GM19452 (cell line): Measurements from ENCODE around the gene TOP2A.
"Not testable (repeated sequence)": the region's sequence is repeated elsewhere in the genome, so short reads cannot be mapped to it uniquely, and the experiment has no call there.

Experiments
- ATAC-seq: cut with Tn5 transposase; IDR thresholded peaks from one replicate; pipeline ENCODE4 v1.9.1; 2021; ENCODE audit not compliant: unreplicated experiment

TOP2A gene

DNA sequence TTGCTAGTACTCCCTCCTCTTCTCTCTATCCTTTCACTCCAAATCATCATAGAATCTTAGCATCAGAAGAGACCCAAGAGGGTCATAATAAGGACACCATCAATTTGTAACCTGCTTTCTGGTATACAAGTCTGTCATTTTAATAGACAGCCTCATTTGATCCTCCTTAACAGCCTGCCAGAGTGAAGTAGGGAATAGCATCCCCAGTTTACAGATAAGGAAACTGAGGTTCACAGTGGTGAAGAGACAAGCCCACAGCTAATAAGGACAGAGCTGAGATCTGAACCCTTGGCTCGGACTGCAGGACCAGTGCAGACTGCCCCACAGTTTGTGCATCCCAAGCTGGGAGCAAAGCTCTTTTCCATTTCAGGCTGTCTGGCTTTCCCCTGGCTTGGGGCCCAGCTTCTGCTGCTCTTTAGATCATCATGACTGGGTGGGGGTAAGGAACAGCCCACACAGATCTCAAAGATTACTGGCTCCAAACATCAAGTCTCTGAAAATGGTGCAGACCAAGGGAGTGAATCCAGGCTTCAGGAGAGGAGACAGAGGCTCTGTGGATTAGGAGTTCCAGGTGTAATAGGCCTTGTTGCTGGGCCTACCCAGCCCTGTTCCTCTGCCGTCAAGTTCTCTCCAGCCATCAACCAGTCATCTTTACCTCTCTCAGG lies 15.3 kb upstream of the TOP2A start:
- ATAC-seq: no peak

DNA sequence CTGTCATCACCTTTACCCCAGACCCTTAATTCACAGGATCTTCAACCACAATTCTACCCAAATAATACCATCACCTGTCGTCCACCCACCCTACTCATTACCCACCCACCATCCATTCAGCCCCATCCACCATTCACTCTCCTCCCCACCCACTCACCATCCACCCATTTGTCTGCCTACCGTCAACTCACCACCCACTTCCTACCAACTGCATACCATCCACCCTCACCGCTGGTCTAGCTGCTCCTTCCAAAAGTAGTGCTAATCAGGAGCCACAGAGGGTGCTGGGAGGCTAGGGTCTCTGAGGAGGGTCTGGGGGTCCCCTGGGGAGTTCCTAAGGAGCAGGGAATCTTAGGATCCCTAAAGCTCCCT lies 13.5 kb upstream of the TOP2A start:
- no peak for ATAC-seq

DNA sequence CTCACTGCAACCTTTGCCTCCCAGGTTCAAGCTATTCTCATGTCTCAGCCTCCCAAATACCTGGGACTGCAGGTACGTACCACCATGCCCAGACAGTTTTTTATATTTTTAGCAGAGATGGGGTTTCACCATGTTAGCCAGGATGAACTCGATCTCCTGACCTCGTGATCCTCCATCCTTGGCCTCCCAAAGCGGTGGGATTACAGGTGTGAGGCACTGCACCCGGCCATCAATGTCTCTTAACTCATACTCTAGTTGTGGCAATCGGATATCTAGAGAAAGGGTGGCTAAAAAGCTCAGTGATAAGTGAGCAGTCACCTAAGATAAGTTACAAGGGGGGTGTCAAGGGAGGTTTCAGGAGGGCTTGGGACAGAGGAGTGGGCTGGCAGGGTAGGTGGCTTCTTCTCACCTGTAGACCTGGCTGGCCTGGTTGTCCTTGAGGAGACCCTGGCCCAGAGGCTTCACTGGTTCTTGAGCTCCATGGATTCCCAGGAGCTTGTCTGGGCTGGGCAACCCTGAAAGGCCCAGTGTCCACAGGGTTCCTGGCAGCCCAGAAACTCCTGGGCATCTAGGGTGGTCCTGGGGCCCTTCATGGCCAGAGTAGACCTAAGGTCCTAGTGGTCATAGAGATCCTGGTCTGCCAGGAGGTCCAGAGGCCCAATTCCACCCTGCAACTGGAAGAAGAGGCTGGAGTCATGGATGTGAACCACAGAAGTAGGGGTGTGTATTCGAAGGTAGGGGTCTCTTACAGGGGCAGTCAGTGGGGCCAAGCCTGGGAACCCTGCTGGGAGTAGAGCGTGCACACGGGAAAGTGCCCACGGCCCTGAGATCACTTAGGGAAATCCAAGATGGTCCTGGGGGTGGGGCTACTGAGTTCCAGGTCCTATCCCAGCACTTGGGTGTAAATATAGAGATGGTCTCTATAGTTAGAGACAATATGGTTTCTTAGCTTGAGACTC lies 12.9 kb upstream of the TOP2A start:
- no peak for ATAC-seq

DNA sequence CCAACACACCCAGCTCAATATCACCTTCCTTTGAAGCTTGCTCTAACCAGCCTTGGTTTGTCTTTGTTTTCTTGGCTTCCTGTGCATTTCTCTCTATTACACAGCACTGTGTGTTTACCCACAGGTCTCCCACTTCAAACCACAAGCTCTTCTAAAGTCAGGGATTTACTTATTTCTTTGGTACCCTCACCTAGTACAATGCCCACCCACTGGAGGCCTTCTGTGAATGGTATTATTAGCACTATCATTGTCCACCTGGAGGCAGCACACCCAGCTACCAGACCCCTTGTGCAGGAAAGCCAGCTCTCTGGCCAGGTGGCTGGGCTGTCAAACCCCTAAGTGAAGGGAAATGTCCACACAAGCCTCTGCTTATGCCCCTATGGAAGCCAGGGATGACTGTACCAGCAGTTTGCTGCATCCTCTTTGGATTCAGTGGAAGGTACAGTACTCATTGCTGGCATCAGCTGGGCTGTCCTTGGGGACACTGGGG lies 9.4 kb upstream of the TOP2A start:
- no peak for ATAC-seq

DNA sequence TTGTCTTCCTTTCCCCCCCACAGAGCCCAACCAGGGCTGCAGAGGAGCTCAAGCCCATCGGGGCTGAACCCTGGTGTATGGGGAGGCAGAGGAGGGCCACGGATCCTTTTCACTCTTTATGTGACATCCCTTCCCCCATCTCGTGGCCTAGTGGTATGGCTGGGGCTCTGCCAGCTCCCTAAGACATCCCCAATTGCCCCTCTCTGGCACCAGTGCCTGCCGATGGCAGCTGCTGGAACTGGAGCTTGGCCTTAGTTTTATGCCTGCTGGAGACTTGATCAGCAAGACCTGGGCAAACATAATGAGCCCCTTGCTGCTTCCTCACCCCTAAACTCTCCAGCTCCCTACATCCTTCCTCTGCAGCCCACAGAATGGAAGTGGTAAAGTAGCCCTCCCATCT lies 8.0 kb upstream of the TOP2A start:
- no peak for ATAC-seq

DNA sequence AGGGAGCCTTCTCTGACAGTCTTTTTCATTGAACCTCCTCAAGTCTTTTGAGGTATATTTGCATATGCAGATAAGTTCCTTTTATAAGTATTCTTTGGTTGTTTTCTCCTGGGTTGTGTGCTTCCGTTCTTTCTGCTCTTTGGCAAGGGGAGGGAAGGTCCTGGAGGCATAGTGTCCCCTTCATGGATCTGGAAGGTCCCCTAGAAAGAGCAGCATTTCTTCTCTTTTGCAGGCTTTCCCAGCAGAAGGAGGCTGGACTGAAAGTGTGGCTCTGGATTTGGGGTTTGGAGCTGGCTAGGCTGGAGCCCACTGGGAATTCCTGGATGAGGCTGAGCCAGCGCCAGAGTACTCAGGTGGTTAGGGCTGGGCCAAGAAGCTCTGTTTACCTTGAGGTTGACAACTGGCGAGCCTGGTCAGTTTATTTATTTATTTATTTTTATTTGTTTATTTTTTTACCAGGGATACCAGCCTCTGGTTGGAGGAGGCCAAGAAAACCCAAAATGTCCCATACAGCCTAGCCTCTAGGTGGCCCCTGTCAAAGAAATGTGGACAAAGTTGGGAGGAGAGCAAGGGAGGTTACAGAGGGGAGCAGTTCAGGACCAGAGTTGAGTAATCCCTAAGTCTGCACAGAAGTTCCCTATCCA lies 5.4 kb upstream of the TOP2A start:
- ATAC-seq: no peak

DNA sequence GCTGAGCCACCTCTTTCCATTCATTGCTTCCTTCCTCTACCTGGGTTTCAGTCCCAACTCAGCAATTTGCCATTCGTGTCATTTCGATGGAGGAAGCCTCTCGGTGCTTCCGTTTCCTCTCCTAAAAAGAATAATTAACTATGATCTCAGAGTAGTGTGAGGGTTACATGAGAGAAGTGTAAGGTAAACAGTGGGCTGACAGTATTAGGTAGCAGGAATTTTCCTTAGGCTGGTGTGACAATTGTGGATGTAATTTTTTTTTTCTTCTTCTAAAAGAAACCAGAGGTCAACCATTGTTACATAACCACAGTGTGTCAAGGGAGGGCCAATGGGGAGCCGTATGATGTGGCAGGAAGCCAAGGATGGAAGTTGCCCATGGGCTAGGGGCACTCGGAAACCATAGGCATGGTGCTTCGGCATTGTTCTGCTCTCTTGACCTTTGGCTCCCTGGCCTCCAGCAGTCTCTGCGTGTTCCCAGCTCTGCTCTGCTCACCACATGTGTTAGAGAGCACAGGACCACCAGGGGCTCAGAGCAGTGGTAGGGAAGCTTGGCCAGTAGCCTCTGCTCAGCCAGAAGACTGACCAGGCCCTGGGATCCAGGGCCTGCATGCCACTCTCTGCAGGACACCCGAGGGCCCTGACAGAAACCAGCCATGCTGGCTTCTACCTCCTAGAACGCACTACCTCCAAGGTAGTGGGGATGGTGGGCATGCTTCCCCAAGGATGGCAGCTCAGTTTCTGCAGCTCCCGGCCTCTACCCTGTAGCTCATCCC lies 2.0 kb upstream of the TOP2A start:
- no peak for ATAC-seq

DNA sequence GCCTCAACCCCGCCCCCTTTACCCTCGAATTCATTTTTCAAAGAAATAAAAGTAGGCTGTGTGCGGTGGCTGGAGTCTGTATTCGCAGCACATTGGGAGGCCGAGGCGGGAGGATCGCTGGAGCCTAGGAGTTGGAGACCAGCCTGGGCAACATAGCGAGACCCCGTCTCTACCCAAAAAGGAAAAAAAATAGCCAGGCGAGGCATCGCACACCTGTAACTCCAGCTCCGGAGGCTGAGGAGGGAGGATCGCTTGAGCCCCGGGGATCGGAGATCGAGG lies 671 bp upstream of the TOP2A start:
- no peak for ATAC-seq

DNA sequence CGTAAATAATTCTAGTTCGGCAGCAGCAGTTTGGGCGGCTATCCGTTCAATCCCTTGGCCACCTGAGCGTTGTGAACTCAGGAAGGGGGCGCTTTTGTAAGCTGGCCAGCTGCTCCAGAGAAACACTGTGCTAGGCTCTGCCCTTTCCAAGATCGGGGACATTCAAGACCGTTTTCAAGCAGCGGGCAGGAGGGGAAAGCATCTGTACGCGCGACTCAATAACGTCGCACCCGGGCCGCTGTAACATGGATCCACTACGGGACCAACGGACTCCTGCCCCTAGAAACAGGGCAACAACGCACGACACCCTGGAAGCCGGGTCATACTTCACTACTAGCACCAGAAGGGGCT lies 463 bp downstream of the TOP2A start:
- ATAC-seq: no peak

DNA sequence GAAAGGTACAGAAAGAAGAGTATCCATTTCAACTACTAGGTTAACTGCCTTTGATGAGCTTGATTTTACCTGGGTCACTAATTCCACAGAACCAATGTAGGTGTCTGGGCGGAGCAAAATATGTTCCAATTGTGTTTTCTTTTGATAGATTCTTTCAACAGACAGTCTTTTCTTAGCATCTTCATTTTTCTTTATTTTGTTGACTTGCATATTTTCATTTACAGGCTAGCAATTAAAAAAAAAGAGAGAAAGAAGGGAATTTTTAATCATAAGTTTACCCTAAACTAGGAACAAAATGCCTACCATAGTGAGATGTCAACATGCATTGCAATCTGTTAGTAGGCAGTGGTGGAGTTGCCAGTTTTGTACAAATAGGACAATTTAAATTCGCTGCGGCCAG lies 1.0 kb downstream of the TOP2A start:
- no peak for ATAC-seq

DNA sequence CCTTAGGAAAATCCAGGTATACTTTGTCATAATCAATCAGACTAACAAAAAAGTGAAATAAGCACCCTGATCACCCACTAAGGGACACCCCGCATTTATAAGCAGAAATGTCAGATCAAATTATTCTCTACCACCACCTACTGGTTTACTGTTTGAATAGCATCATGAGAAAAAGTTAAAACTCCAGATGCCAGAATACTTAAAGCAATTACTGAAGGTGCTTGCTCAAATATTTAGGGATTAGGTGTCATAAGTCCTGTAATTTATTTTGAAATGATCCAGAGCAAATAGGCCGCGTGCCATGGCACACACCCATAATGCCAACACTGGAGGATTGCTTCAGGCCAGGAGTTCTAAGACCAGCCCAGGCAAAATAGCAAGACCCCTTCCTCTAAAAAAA lies 2.3 kb downstream of the TOP2A start:
- ATAC-seq: no peak

DNA sequence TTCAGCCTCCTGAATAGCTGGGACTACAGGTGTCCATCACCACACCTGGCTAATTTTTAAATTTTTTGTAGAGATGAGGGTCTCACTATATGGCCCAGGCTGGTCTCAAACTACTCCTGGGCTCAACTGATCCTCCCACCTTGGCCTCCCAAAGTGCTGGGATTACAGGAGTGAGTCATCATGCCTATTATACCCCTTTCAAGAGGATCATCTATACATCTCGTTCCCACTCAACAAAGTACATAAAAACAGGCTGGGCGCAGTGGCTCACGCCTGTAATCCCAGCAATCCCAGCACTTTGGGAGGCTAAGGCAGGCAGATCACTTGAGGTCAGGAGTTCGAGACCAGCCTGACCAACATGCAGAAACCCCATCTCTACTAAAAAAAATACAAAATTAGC lies 3.4 kb downstream of the TOP2A start:
- not testable (repeated sequence) for ATAC-seq

DNA sequence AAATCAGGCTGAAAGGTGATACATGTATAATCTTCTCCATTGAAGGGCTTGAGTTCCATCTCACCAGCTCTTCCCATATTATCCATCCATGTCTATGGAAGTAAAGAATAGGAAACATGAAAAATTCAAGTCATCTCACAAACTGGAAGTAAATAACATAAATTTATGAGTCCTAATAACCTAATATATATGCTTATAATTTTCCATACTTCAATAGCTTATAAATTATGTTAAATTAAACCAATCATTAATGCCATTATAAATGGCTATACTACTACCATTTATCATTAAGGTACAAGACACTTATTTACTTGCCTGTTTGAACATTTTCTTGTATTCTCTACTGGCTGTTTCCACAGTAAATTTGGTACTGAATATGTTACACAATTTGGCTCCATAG lies 4.8 kb downstream of the TOP2A start:
- ATAC-seq: no peak

DNA sequence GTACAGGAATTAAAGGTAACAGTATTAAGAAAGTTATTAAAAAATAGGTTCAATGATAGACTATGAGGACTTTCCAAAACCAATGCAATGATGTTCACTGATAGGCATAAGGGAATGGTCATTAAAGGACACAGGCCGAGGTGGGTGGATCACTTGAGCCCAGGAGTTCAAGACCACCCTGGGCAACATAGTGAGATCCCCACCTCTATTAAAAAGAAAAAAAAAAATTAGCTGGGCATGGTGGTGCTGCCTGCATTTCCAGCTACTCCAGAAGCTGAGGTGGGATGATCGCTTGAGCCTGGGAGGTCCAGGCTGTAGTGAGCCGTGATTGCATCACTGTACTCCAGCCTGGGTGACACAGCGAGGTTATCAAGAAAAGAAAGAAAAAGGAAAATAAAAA lies 5.9 kb downstream of the TOP2A start:
- ATAC-seq: no peak

DNA sequence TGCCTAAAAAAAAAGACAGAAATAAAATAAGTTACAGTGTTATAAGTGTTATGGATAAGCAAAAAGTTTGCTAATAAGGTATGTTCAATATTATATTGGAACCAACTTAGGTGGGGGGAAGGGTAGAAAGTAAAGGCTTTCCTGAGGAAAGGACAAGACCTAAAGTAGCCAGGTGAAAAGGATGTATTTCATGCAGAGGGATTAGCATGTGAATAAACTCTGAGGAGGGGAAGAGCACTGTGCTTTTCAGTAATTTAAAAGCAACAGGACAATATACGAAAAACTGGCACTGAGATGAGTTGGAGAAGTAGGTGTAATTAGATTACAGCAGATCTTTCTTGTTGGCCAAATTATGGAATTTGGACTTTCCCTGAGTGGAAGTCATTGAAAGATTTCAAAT lies 7.6 kb downstream of the TOP2A start:
- no peak for ATAC-seq

DNA sequence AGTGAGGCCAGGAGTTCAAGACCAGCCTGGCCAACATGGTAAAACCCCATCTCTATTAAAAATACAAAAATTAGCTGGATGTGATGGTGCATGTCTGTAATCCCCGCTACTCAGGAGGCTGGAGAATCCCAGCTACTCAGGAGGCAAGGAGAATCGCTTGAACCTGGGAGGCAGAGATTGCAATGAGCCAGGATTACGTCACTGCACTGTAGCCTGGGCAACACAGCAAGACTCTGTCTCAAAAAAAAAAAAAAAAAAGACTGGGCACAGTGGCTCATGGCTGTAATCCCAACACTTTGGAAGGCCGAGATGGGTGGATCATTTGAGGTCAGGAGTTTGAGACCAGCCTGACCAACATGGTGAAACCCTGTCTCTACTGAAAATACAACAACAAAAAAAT lies 8.2 kb downstream of the TOP2A start:
- ATAC-seq: not testable (repeated sequence)

DNA sequence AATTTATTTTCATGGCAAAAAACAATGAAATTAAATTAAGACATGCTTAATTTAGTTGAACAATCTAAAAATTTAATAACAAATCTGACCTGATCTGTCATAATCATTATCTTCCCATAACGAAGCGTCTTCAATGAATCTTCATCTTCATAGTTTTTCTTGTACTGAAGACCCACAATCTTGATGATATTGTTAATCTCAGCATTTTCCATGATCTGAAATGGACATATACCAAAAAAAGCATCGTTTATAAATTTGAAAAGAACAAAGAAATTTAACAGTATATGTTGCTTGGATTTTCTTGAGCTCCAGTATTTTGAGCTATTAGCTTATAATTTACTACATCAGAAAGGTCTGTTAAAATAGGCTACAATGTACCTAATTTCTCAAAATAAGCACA lies 10.2 kb downstream of the TOP2A start:
- no peak for ATAC-seq

DNA sequence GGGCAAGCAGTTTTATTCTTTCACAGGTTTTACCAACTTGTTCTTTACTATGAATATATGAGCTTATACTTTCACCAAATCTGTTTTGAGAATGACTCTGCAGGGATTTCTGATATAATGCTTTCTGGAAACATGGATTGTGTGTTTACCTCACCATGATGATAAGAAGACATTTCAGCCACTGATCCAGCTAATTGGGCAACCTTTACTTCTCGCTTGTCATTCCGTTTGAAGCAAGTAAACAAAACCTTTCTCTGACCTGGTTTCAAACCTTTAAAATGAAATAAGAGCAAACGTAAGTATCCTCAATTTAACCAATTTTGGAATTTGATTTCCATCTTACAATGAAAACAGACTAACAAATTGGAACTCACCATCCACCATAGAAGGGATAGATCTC lies 13.7 kb downstream of the TOP2A start:
- ATAC-seq: no peak

DNA sequence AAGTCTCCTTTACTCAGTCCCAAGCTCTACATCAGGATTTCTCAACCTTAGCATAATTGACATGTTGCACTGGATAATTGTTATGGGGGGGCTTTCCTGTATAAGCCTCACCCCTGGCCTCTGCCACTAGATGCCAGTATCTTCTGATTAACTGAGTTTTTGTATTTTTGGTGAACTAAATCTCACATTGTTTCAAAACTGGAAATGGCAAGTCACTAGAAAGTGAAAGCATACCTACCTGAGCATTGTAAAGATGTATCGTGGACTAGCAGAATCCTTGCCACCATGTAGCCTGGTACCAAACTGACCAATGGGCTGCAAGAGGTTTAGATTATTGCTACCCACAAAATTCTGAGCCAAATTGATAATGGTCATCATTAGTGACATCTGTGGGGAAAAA lies 15.0 kb downstream of the TOP2A start:
- ATAC-seq: no peak

DNA sequence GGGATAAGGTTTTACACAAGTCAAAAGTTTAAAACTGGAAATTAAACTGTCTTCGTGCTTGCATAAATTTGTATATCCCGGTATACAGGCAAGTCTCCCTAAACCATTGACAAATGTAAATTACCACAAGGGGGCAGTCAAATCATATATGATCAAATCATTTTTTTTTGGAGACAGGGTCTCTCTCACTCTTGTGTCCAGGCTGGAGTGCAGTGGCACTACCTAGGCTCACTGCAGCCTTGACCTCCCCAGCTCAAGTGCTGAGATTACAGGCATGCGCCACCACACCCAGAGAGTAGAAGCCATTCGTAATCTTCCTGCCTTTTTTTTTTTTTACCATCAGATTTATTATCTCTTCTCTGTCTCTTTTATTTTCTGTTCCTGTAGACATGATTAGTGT lies 18.5 kb downstream of the TOP2A start:
- no peak for ATAC-seq

DNA sequence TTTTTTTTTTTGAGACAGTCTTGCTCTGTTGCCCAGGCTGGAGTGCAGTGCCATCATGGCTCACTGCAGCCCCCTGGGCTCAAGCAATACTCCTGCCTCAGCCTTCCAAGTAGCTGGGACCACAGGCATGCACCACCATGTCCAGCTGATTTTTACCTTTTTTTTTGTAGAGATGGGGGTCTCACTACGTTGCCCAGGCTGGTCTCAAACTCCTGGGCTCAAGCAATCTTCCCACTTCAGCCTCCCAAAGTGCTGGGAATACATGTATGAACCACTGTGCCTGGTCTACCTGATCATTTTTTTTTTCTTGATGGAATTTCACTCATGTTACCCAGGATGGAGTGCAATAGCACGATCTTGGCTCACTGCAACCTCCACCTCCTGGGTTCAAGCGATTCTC lies 31.1 kb downstream of the TOP2A start:
- not testable (repeated sequence) for ATAC-seq
